ENCODE results near the gene PLCL1. TPM values are rescaled to one million over a fixed set of nuclear protein-coding genes. Genes with fewer than 3 reads are reported as not detected.

Gene PLCL1
- total RNA-seq, 6 donors from 2014 or later = 5.3 to 17.0 (median 8.1) TPM

DNA sequence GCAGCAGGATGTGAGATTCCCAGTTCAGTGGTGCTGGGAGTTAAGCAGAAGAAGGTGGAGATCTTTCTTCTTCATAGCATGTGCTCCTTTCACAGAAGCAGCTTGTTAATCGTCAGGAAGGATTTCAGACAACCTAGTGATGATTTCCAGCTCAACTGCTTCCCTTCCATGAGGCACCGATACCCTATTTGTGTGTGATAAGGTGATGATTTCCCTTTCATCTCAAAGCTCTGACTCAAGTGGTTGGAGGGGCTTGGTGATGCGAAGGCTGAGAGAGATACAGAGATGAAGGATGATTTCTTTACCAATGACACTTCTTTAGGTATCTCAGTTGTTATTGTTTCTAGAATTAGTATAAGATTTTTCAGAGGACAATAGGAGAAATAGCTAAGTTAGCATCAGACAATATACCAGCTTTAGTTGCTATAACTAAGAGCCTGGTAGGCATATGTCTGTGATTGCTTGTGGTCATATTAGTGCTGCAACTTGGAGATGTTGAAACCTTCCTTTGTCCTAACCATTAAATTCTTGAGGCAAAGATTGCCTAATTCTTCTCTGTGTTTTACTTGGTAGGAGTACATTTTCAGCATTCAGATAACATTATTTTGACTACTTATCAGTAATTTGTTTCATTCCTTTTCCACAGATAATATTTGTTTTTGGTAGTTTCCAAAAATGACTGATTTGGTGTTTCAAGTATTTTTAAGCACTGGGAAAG is 111.3 kb downstream of the PLCL1 start:
- no peaks in the 10 kb centered on the region for H3K27me3 ChIP-seq
- ATAC-seq (ENCODE audit: low FRiP score in 2 of 2) (peak in 1 of 2 donors; percentile 48), DNase-seq (no peak)
- WGBS, 2 donors = 76 to 78% methylated on average over 3 of the region's 3 CpGs
- no peak overlapping the region for H3K27ac ChIP-seq
- no peak overlapping the region for H3K4me3 ChIP-seq
- no peaks in the 10 kb centered on the region for H3K9me3 ChIP-seq
- no peaks in the 10 kb centered on the region for H3K36me3 ChIP-seq
- no peak for TF ChIP-seq POLR2AphosphoS5 (IDR thresholded peaks at IDR 0.05)
- H3K4me1 ChIP-seq = peaks cover 3 to 13% (median 6%) of the 10 kb centered on the region in 4 donors

DNA sequence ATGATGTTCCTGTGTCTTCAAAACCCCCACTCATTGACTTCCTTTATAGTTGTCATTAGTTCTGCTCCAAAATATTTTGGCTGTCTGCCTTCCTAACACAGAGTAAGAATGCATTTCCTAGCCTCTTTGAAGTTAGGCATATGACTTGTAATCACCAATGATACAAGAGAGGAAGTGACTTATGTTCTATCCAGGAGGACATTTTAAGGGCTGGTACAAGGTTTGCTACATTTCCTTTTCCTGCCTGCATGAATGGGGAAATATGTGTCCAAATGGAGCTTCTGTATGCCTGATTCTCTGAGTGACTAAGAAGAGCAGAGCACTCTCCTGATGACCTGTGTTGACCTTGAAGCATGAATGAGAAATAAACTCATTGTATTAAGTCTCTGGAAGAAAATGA is 115.1 kb downstream of the PLCL1 start:
- Histone ChIP-seq H3K27me3 (no peaks in the 10 kb centered on the region), H3K9me3 (no peaks in the 10 kb centered on the region), H3K36me3 (no peaks in the 10 kb centered on the region), H3K4me3 (no peak overlapping the region), H3K27ac (no peak overlapping the region), H3K4me1 (peaks cover 3 to 13% (median 6%) of the 10 kb centered on the region in 4 donors)
- TF ChIP-seq POLR2AphosphoS5 (IDR thresholded peaks at IDR 0.05) (no peak), EP300 (IDR thresholded peaks at IDR 0.05) (no peak), POLR2A (IDR thresholded peaks at IDR 0.05) (no peak)
- TF ChIP-seq, protein P1, sequence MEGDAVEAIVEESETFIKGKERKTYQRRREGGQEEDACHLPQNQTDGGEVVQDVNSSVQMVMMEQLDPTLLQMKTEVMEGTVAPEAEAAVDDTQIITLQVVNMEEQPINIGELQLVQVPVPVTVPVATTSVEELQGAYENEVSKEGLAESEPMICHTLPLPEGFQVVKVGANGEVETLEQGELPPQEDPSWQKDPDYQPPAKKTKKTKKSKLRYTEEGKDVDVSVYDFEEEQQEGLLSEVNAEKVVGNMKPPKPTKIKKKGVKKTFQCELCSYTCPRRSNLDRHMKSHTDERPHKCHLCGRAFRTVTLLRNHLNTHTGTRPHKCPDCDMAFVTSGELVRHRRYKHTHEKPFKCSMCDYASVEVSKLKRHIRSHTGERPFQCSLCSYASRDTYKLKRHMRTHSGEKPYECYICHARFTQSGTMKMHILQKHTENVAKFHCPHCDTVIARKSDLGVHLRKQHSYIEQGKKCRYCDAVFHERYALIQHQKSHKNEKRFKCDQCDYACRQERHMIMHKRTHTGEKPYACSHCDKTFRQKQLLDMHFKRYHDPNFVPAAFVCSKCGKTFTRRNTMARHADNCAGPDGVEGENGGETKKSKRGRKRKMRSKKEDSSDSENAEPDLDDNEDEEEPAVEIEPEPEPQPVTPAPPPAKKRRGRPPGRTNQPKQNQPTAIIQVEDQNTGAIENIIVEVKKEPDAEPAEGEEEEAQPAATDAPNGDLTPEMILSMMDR (IDR thresholded peaks at IDR 0.05) = no peak
- ATAC-seq (ENCODE audit: low FRiP score in 2 of 2) = no peak
- DNase-seq = no peak

DNA sequence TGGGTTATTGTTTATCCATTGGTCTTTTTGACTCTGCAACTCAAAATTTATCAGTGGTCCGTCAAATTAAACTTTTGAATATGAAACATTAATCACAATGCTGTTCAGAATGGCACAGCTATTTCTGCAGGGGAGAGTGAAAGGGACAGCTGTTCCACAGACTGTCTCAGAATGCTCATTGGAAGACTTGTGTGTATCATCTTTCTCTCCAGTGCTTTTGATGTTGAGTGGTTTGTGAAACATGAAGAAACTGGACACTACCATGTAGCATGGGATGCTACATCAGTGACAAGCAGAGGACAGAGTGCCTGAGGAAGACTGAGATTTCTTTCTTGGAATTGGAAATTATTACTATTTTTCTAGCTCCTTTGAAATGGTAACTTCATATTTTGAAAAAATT is 115.7 kb downstream of the PLCL1 start:
- no peak for ATAC-seq (ENCODE audit: low FRiP score in 2 of 2)
- no peak for TF ChIP-seq EP300 (IDR thresholded peaks at IDR 0.05)
- TF ChIP-seq POLR2AphosphoS5 (IDR thresholded peaks at IDR 0.05) = no peak
- TF ChIP-seq, protein P1 (IDR thresholded peaks at IDR 0.05) = no peak
- TF ChIP-seq POLR2A (IDR thresholded peaks at IDR 0.05) = no peak
- WGBS, 2 donors = 93 to 100% methylated on average over 1 of the region's 1 CpG

DNA sequence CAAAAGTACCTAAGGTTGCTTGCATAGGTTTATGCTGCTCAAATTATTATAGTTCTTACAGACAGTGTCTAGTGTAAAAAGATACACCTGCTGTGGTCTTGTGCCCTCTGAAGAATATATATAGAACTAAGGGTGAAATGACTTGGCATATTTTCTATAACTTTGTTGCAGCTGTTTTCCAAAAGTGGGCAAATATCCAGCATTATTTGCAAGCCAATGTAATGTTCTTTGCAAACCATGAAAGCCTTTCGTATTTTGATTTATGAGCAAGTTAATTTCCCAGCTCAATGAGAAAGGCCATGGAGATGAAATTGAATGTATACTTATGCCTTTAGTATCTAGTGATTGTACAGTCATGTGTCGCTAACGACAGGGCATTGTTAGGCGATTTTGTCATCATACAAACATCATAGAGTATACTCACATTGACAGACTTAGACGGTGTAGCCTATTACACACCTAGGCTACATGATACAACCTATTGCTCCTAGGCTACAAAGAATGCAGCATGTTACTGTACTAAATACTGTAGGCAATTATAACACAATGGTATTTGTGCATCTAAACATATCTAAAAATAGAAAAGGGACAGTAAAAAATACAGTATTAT is 116.3 kb downstream of the PLCL1 start:
- WGBS, 2 donors = 91 to 93% methylated on average over 5 of the region's 5 CpGs
- no peak overlapping the region for H3K4me3 ChIP-seq
- DNase-seq (no peak), ATAC-seq (ENCODE audit: low FRiP score in 2 of 2) (no peak)
- no peaks in the 10 kb centered on the region for H3K9me3 ChIP-seq
- no peaks in the 10 kb centered on the region for H3K36me3 ChIP-seq
- H3K27me3 ChIP-seq = no peaks in the 10 kb centered on the region
- no peak overlapping the region for H3K27ac ChIP-seq
- TF ChIP-seq, protein P1 (IDR thresholded peaks at IDR 0.05) = no peak
- no peak for TF ChIP-seq POLR2A (IDR thresholded peaks at IDR 0.05)
- no peak for TF ChIP-seq POLR2AphosphoS5 (IDR thresholded peaks at IDR 0.05)
- TF ChIP-seq EP300 (IDR thresholded peaks at IDR 0.05) = no peak
- peaks cover 0 to 11% (median 3%) of the 10 kb centered on the region in 4 donors for H3K4me1 ChIP-seq

More for the DNA sequence above, 115.7 kb downstream of the PLCL1 start:
- H3K4me1 ChIP-seq = peaks cover under 1 to 13% (median 5%) of the 10 kb centered on the region in 4 donors
- no peak overlapping the region for H3K27ac ChIP-seq
- no peak overlapping the region for H3K4me3 ChIP-seq
- H3K27me3 ChIP-seq = no peaks in the 10 kb centered on the region
- no peaks in the 10 kb centered on the region for H3K9me3 ChIP-seq
- no peaks in the 10 kb centered on the region for H3K36me3 ChIP-seq
- no peak for DNase-seq

DNA sequence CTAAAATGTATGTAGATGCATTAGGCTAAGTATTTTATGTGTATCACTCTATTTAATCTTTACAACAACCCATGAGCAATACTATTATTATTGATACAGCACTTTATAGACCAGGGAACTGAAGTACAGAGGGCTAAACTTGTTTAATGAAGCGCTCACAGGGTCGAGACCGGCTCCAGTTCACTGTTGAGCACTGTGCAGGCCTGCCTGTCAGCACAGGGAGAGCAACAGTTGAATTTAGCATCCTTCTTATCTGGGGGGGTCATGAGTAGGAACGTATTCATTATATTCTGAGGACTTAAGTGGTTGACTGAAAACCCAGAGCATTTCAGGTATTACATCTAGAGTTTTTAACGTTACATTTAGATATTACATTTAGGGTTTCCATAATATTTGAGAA is 120.1 kb downstream of the PLCL1 start:
- TF ChIP-seq POLR2A (IDR thresholded peaks at IDR 0.05) = no peak
- no peak for TF ChIP-seq POLR2AphosphoS5 (IDR thresholded peaks at IDR 0.05)
- TF ChIP-seq EP300 (IDR thresholded peaks at IDR 0.05) = no peak
- TF ChIP-seq, protein P1 (IDR thresholded peaks at IDR 0.05) = no peak
- Histone ChIP-seq H3K27ac (no peak overlapping the region), H3K9me3 (no peaks in the 10 kb centered on the region), H3K4me3 (no peak overlapping the region), H3K4me1 (peaks cover 0 to 16% (median 7%) of the 10 kb centered on the region in 4 donors), H3K36me3 (no peaks in the 10 kb centered on the region), H3K27me3 (no peaks in the 10 kb centered on the region)
- 90 to 92% methylated on average over 5 of the region's 5 CpGs for WGBS, 2 donors
- ATAC-seq (ENCODE audit: low FRiP score in 2 of 2) (no peak), DNase-seq (no peak)
